NCI-H524 treated with DMSO at 0.1 percent for 48 hours (cell line): Measurements from ENCODE around the gene RPS19.

Experiments
- DNase-seq: peaks from one replicate; lab custom pipeline; 2025; lab: John Stamatoyannopoulos, UW

The RPS19 gene

GRCh38 chr19:41915021-41915775 lies 55.1 kb downstream of the RPS19 start:
- no peak for DNase-seq

GRCh38 chr19:41915776-41916414 lies 55.8 kb downstream of the RPS19 start:
- no peak for DNase-seq

- no peak for DNase-seq
Observed at GRCh38 chr19:41917676-41918075, 57.6 kb downstream of the RPS19 start.

- DNase-seq = no peak
Observed at GRCh38 chr19:41918095-41918494, 58.0 kb downstream of the RPS19 start.

- no peak for DNase-seq
Observed at GRCh38 chr19:41918653-41919244, 58.7 kb downstream of the RPS19 start.

GRCh38 chr19:41919948-41920712 lies 60.1 kb downstream of the RPS19 start:
- no peak for DNase-seq

GRCh38 chr19:41920882-41921576 lies 61.0 kb downstream of the RPS19 start:
- DNase-seq = no peak

GRCh38 chr19:41921577-41922576 lies 61.8 kb downstream of the RPS19 start:
- no peak for DNase-seq
